Lower leg skin (tissue), 4 donors: ENCODE measurements around the gene E2F7. TPM values are rescaled to one million over a fixed set of nuclear protein-coding genes. Genes with fewer than 3 reads are reported as not detected.

ENCODE experiments used
- DNase-seq, 2 donors: peaks; one replicate each; pipeline ENCODE4 v3.0.0-alpha.2; 2019; ENCODE audit warnings: low spot score in 2 of 2
- H3K4me3 ChIP-seq: fragments of 200-600 bp; sonication (generic); 2 replicates; pipeline ENCODE4 v1.5.1; 2017; ENCODE audit warnings: mild to moderate bottlenecking, low read depth; ENCODE audit not compliant: poor library complexity, severe bottlenecking
- CTCF ChIP-seq, 3 donors: fragments of 450-650 bp; IDR thresholded peaks; one replicate each; pipeline ENCODE4 v1.5.1; 2016; ENCODE audit warnings: antibody characterized with exemption in 3 of 3, mild to moderate bottlenecking in 3 of 3, moderate library complexity in 2 of 3
- POLR2A ChIP-seq, 2 donors: fragments of 450-650 bp; IDR thresholded peaks; one replicate each; pipeline ENCODE4 v1.6.1; 2016 to 2017; ENCODE audit warnings: antibody characterized with exemption in 2 of 2, mild to moderate bottlenecking in 1 of 2, moderate library complexity in 1 of 2
- WGBS, 2 donors: methylation state at CpG; one replicate each; pipeline ENCODE4 v1.1.5; 2018; 5-methylcytosine and 5-hydroxymethylcytosine counted together
- intact Hi-C: fragments of 100-400 bp; cut with DNase I; formaldehyde crosslinking; loops from one replicate; pipeline ENCODE4 v1.15.0; 2023; ENCODE audit warnings: low total_unique reads
- total RNA-seq, 4 donors: library from RNA; depleted of rRNA; stranded (reverse); fragments of >200 nt; gene quantifications; one replicate each; pipeline ENCODE4 v1.1.0, GENCODE V29; 2016

E2F7 gene
- total RNA-seq, 4 donors from 2014 or later = 0.71 to 2.0 (median 1.5) TPM

GRCh38 chr12:77013091-77013490 is 52.3 kb downstream of the E2F7 start:
- intact Hi-C loops = no loop called here
- no peak for DNase-seq
- TF ChIP-seq CTCF (IDR thresholded peaks at IDR 0.05) (no peak), POLR2A (IDR thresholded peaks at IDR 0.05) (no peak)
- no peak overlapping the region for H3K4me3 ChIP-seq
- WGBS, 2 donors = 73 to 79% methylated on average over 1 of the region's 1 CpG

- TF ChIP-seq POLR2A (IDR thresholded peaks at IDR 0.05) = no peak
- TF ChIP-seq CTCF (IDR thresholded peaks at IDR 0.05) = no peak
These were observed 54.4 kb downstream of the E2F7 start for GRCh38 chr12:77010691-77011548.

GRCh38 chr12:77007476-77007875 is 57.9 kb downstream of the E2F7 start:
- 58 to 60% methylated on average over 5 of the region's 5 CpGs for WGBS, 2 donors
- peak in 1 of 2 donors; percentile 32 for DNase-seq
- TF ChIP-seq CTCF (IDR thresholded peaks at IDR 0.05) (no peak), POLR2A (IDR thresholded peaks at IDR 0.05) (no peak)
- no peak overlapping the region for H3K4me3 ChIP-seq
- intact Hi-C loops = no loop called here

More at GRCh38 chr12:77010691-77011548, 54.4 kb downstream of the E2F7 start:
- 5 to 7% methylated on average over 9 of the region's 9 CpGs for WGBS, 2 donors
- DNase-seq = peak; percentile 60 to 94
- H3K4me3 ChIP-seq = no peak overlapping the region
- intact Hi-C loops = no loop called here

GRCh38 chr12:77005611-77006098 is 59.7 kb downstream of the E2F7 start:
- DNase-seq = no peak
- WGBS, 2 donors = 62 to 63% methylated on average over 1 of the region's 1 CpG
- no peak overlapping the region for H3K4me3 ChIP-seq
- no peak for TF ChIP-seq POLR2A (IDR thresholded peaks at IDR 0.05)
- TF ChIP-seq CTCF (IDR thresholded peaks at IDR 0.05) = no peak
- intact Hi-C loops = no loop called here

GRCh38 chr12:77003914-77004313 is 61.5 kb downstream of the E2F7 start:
- no peak for TF ChIP-seq CTCF (IDR thresholded peaks at IDR 0.05)
- no peak for TF ChIP-seq POLR2A (IDR thresholded peaks at IDR 0.05)
- DNase-seq = no peak
- H3K4me3 ChIP-seq = no peak overlapping the region
- WGBS, 2 donors = 87 to 91% methylated on average over 2 of the region's 2 CpGs
- intact Hi-C loops = no loop called here
